Frontal cortex (tissue), 4 donors: ENCODE results near the gene UBE2I. TPM values are rescaled to one million over a fixed set of nuclear protein-coding genes. Genes with fewer than 3 reads are reported as not detected.

Source experiments
- DNase-seq, 2 donors: peaks; one replicate each; pipeline ENCODE4 v3.0.0; 2012; ENCODE audit warnings: low spot score in 2 of 2
- FAIRE-seq: peaks from 2 replicates; lab custom pipeline; 2012; peaks lifted over from hg19 to GRCh38; lab: Jason Lieb, UNC
- total RNA-seq: library from RNA; depleted of rRNA; stranded (reverse); fragments of >200 nt; gene quantifications from one replicate; pipeline ENCODE4 v1.2.3, GENCODE V29; 2014
- donor health status: control.
- donor health status: control.
- donor health status: control.

UBE2I gene
- total RNA-seq, 1 donor from 2014 or later = 48.5 TPM

DNA sequence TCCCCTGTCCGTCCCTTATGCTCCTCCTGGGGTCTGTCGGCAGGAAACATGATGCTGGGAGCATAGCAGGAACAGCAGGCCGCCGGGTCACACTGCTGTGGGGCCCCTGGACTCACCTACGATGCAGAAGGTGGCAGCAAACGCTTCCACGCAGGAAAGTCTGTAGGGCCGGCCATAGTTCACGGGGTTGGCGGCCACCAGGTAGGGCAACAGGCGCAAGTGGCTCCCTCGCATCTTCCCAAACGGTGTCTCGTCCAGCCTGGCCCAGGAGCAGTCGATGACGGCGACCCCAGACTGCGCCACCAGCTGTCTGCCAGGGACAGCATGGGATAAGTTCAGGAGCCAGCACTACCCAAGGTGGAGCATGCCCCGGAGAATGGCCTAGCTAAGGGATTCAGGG is 41.3 kb downstream of the UBE2I start:
- DNase-seq (no peak), FAIRE-seq (no peak)

DNA sequence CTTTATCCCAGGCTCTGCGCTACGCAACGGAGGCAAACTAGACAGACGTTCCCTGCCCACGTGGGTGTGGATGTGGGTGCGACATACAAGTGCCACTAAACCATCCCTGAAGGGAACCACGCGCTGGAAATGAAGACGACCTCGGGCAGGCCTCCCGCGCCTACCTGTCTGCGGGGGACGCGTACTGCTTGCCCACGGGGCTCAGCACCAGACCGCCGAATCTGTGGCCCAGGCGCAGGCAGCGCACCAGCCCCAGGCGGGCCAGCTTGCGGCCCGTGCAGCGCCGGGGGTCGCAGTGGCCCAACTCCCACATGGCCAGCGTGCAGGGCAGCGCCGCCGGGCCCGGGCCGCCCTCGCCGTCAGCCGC is 41.8 kb downstream of the UBE2I start:
- no peak for FAIRE-seq
- DNase-seq = no peak

DNA sequence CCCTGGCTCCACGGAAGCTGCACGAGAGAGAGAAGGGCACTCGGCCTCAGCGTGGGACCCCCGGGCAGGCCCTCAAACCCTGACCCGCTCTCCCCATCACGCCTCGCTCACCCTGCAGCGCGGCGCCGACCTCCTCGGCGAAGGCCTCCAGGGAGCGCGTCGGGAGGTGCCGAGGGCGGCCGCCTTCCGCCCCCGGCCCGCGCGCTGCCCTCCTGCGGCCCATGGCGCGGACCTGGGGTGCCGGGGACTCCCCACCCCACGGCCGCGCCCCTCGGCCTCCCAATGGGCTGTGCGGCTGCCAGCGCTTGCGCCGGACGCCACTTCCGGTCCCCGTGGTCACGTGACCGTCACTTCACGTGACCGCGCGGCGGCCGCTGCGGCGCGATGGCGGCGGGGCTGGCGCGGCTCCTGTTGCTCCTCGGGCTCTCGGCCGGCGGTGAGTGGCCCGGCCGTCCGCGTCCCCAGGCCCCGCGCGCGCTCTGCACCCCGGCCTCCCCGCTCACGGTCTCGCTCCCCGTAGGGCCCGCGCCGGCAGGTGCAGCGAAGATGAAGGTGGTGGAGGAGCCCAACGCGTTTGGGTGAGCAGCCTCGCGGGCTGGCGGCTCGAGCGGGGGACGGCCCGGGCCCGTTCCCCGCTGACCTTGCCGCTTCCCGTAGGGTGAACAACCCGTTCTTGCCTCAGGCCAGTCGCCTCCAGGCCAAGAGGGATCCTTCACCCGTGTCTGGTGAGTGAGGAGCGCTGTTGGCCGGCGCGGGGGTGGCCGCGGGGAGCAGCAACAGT is 42.3 kb downstream of the UBE2I start, which contains the start of the genes GNPTG and TSR3:
TSS of gene GNPTG (plus strand) at position 350 of the 781 bp plus-strand sequence. CDS start at position 385, 35 bp downstream.
TSS of gene TSR3 (minus strand) at position 297 of the 781 bp plus-strand sequence. CDS start at position 223, 74 bp downstream.
- FAIRE-seq = no peak
- DNase-seq = peak; percentile 91 to 97

DNA sequence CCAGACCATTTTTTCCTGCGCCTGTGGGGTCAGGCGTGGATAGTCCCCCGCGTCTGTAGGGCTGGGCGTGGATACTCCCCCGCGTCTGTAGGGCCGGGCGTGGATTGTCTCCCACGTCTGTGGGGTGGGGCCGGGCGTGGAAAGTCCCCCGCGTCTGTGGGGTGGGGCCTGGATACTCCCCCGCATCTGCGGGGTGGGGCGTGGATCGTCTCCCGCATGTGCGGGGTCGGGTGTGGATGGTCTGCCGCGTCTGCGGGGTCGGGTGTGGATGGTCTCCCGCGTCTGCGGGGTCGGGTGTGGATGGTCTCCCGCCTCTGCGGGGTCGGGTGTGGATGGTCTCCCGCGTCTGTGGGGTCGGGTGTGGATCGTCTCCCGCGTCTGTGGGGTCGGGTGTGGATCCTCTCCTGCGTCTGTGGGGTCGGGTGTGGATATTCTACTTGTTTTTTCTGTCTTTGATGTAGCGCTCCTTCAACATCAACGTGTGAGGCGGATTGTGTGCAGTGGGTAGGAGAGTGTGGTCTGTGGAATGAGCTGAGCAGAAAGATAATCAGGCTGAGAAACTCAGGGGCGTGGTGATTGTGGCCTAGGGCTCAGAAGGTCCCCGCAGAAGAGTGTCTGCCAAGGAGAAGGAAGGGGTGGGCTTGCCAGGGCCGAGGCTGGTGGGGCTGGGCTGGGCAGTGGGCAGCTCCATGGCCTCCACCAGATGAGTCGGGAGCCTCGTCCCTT is 45.5 kb downstream of the UBE2I start:
- no peak for FAIRE-seq
- DNase-seq = no peak

DNA sequence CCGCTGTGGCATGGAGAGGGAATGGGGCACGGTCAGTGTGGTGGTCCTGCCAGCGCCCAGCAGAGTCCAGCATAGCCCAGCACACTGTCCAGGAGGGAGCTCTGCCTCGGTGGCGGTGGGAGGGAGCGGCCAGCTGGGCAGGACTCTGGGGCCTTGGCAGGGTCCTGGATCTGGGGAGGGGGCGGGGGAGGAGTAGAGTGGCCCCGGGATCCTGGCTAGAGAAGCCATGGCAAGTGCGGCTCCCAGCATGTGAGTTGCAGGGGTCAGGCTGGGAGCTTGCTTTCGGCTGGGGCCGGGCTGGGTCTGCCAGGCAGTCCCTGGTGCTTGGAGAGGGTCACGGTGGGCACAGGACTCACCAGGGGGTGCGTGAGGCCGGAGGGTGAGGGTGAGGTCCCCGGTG is 46.2 kb downstream of the UBE2I start:
- FAIRE-seq (no peak), DNase-seq (no peak)

DNA sequence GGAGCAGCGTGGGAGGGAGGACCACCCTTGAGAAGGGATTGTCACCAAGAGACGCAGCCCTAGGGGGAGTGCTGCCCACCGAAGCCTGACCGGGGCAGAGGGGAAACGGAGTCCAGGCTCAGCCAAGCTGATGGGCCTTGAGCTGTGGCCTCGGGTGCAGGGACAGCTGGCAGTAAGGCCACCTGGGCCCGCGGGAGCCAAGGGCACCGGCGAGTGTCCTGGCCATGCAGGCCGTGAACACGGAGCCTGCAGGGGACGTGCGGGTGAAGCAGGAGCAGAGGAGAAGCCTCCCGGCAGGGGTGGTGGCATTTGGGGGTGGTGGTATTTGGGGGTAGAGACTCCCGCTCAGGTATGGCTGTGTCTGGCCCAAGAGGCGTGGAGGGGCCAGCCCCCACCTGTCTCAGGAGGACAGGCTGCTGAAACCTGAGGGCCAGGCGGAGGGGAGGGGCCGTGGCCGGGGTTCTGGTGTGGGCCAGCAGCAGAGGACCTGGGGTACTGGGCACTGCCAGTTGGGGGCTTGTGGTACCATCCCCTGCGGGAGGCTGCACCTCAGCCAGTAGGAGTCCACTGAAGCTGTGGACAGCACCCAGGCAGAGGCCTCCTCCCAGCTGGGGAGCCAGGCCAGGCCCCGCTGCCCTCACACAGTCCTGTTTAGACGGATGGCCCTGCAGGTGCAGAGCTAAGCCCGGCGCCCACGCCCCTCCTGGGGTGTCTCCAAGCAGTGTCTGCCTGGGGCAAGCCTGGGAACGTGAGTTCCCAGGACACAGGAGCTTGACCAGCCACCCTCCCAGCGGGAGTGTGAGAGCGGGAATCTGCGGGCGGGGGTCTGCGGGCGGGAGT is 46.8 kb downstream of the UBE2I start:
- DNase-seq (no peak), FAIRE-seq (no peak)

DNA sequence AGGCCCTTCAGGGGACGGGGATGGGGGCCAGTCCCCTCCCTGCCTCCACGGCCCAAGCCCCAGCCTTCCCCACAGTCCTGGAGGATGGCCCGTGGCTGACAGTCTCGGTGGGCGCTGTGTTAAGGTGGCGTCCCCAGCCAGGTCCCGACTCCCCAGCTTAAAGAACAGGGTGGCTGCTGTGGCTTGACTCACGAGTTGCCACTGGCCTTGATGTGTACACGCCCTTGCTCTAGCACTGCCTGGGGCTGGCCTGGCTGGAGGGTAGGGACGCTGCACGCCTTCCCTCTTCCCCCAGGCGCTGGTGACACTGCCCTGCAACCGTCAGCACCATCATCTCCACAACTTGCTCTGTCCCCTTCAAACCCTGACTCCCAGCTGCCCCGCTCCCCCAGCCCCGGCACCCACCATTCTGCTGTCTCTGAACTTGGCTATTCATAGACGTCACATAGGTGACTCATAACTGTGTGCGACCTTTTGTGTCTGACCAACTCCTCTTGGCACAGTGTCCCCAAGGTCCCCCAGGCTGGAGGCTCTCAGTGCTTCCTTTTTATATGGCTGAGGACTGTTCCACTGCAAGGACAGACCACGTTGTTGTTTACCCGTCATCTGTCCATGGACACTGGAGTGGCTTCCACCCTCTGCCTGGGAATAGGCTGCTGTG is 48.6 kb downstream of the UBE2I start:
- no peak for DNase-seq
- FAIRE-seq = no peak

DNA sequence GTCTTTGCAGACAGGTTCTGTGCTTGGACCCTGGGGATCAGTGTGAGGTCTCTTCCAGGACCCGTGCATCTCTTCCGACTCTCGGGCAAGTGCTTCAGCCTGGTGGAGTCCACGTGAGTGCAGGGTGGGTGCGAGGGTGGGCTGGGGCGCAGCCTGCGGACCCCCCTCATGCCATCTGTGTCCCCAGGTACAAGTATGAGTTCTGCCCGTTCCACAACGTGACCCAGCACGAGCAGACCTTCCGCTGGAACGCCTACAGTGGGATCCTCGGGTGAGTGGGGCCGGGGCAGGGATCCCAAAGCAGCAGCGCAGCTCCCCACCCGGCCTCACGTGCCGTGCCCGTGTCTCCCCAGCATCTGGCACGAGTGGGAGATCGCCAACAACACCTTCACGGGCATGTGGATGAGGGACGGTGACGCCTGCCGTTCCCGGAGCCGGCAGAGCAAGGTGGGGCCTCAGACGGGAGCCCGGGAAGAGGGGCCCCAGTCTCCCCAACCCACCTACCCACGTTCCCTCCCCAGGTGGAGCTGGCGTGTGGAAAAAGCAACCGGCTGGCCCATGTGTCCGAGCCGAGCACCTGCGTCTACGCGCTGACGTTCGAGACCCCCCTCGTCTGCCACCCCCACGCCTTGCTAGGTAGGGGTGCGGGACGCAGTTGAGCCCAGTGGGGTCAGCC is 52.4 kb downstream of the UBE2I start:
- DNase-seq (no peak), FAIRE-seq (no peak)

DNA sequence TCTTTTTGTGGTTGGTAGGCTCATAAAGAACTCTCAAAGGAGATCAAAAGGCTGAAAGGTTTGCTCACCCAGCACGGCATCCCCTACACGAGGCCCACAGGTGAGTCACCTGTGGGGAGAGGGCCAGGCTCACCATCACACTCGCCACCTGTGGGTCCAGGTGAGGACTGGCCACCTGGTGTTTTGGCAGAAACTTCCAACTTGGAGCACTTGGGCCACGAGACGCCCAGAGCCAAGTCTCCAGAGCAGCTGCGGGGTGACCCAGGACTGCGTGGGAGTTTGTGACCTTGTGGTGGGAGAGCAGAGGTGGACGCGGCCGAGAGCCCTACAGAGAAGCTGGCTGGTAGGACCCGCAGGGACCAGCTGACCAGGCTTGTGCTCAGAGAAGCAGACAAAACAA is 53.4 kb downstream of the UBE2I start:
- no peak for DNase-seq
- FAIRE-seq = no peak

DNA sequence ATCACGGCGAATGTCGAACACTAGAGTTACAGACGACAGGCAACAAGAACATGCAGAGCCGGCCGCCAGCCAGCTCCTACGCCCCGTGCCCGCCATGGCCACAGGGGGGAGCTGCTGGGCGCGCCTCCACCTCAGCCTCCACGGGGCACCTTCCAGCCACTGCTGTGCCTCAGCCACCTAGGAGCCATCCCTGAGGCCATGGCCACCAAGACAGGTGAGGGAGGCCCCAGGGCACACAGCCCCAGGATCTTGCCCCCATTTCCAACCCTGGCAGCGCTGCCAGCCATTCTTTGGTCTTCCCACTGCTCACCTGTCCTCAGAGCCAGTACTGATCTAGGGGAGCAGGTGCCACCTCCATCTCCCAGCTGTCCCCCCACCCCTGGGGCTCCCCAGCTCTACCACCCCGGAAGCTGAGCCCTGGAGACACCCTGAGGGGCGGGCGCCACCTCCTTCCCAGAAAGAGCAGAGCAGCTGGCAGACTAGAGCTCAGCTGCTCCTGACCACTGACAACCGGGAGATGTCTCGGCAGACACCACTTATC is 54.1 kb downstream of the UBE2I start:
- DNase-seq = peak in 1 of 2 donors; percentile 76
- no peak for FAIRE-seq

DNA sequence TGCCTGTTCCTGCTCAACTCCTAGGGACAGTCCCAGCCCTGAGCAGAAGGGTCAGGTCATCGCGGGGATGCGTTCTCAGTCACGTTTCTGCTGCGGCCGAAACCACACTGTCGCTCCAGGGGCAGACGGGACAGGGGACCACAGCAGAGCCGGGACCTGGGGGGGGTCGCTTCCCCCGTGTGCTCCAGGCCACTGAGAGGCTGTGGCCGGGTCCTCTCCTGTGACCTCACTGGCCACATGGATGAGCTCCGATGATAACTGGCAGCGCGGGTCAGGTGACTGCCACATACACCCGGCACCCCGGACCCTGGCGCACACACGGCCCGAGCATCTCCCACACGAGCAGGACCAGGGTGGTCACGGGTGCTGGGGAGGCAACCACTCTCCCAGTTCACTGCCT is 55.1 kb downstream of the UBE2I start:
- no peak for DNase-seq
- FAIRE-seq = no peak

DNA sequence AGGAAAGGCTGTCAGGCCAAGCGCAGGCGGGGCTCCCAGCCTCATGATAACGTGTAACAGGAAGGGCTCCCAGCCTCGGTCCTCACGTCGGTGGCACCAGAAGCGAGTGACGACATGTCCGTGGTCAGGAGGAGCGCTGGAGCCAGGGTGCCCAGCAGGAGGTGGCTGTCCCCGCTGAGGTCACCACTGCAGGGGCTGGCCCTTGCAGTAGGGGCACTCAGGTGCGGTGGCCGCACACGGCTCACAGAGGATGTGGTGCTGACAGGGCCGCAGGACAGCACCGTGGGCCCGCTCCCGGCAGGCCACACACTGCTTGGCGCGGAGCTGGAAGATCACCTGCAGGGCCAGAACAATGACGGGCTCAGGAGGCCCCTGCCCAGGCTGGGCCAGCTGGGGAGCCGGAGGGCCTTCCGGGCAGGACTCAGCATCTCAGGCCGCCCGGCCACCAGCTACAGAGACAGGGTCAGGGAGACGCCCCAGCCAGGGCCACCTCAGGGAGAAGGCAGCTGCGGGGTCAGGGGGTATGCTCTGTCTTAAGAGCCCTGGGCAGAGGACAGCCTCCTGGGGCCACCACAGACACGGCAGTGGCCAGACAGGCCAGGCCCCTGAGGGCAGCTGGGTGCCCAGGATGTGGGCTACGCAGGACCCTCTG is 56.8 kb downstream of the UBE2I start:
- FAIRE-seq (no peak), DNase-seq (no peak)

DNA sequence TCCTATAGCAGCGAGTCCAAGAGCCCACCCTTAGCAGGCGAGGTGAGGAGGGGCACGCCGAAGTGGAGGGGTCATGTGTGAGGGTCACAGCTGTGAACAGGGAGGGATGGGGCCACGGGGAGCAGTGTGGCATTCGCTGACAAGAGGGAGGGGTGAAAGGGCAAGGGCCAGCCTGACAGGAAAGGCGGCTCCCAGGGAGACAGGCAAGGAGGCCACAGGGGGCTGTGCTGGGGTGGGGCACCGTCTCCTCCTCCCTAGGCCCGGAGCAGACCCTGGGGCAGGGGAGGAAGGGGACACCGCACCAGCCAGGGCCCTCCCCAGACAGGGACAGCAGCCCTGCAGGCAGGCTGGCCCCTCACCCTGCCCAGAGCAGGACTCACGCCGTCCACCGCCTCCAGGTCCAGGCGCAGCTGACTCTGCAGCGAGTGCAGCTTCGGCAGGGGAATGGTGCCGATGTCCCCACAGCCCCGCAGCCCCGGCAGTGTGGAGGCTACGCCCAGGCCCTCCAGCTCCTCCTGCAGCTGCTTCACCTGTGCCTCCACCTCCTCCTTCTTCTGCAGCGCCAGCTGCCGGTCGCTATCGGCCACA is 57.4 kb downstream of the UBE2I start:
- FAIRE-seq (no peak), DNase-seq (no peak)

DNA sequence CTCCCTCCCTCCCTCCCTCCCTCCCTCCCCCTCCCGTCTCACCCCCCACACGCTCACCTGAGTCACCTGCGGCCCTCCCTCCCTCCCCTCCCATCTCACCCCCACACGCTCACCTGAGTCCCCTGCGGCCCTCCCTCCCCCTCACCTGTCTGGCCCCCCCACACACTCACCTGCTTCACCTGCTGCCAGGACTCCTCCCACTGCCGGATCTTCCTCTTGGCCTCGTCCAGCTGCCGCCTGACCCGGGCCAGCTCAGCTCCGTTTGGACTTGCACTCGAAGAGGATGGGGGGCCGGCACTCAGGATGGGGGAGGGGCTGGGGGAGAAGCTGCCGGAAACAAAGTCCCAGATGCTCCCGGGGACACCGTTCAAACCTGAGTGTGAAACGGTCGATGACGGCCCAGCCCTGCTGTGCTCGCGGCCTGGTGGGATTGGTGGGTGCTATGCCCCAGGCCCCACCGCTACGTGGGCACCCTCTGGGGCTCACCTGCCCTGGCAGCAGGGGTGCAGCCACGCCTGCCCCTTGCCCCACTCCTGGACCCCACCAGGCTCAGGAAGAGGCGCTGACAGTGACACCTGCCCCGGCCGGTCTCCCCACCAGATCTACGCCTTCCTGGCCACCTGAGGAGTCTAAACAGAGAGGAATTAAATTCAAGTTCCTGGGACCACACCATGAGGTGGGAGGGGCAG is 58.2 kb downstream of the UBE2I start:
- no peak for DNase-seq
- FAIRE-seq = no peak

DNA sequence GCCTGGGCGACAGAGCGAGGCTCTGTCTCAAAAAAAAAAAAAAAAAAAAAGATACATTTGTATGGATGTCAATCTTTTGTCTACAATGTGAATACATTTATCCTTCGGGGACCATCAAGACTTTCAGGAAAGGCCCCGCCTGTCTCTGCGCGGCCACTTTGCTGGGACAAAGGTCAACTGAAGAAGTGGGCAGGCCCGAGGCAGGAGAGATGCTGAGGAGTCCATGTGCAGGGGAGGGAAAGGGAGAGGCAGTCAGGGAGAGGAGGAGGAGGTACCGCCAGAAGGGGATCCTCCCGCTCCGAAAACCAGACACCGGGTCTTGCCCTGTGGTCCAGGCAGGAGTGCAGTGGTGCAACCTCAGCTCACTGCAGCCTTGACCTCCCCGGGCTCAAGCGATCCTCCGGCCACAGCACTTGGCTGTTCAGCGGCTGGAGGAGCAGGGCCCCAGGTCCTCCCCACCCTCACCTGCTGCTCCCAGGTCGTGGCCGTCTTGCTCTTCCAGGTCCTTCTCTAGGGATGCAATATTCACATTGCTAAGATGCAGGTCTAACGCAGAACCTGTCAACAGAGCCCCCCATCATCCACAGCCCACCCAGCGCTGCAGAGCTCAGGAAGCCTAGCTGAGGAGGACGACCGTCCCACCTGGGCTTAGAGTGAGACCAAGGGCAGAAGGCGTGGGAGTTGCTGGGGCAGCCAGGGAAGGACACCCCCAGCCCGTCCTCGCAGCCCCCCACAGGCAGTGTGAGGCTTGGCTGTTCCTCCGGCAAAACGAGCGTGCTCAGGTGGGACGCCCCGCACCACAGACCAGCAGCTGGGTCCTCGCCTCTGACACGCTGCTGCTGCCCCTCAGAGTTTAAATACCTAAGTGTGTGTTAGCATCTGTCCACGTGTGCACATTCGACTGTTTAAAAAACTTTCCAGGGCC is 61.9 kb downstream of the UBE2I start:
- FAIRE-seq (no peak), DNase-seq (no peak)

DNA sequence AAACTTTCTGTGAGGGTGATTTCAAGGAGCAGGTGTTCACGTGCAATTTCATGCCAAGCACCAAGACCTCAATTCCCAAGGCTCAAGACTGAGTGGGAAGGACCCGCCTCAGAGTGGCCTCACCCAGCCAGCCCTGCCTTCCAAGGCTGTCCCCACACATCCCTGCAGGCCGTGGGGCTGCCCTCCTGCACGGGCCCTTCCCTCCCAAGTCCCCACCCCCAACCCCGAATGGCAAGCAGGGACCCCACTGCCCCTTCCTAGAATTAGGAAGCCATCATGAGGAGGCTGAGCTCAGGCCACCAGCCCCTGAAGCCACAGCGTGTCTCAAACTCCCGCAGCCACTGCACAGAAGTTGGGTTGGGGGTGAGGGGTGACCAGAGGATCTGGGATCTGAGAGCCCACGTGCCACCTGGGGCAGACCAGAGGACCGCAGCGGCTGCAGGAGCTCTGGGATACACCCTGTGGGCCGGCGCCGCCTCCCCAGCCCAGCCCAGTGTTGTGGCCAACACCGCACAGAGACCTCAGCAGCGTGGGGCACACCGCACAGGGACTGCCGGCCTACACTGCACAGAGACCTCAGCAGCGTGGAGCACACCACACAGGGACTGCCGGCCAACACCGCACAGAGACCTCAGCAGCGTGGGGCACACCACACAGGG is 63.0 kb downstream of the UBE2I start:
- FAIRE-seq (no peak), DNase-seq (no peak)
